IPS DF 6.9 (cell line): ENCODE data around the gene MKLN1.

Experiments
- DNase-seq: peaks from one replicate; pipeline ENCODE4 v3.0.0-alpha.2; 2013; ENCODE audit warnings: low read depth, low spot score
- H3K27ac ChIP-seq: one replicate; pipeline ENCODE4 v1.5.1; 2013; ENCODE audit warnings: low read length, control low read depth
- H3K27me3 ChIP-seq: 2 replicates; pipeline ENCODE4 v1.6.1; 2013; ENCODE audit warnings: mild to moderate bottlenecking, low read length; ENCODE audit not compliant: control insufficient read depth, insufficient read depth
- H3K36me3 ChIP-seq: 2 replicates; pipeline ENCODE4 v1.6.1; 2013; ENCODE audit warnings: low read length; ENCODE audit not compliant: control insufficient read depth, insufficient read depth
- H3K4me1 ChIP-seq: 2 replicates; pipeline ENCODE4 v1.6.1; 2013; ENCODE audit warnings: low read length; ENCODE audit not compliant: control insufficient read depth, insufficient read depth
- H3K4me3 ChIP-seq: 2 replicates; pipeline ENCODE4 v1.5.1; 2013; ENCODE audit warnings: mild to moderate bottlenecking, low read length
- H3K9me3 ChIP-seq: 2 replicates; pipeline ENCODE4 v1.6.1; 2013; ENCODE audit warnings: low read length, inconsistent platforms; ENCODE audit not compliant: control insufficient read depth, insufficient read depth
- WGBS: extraction: QIAGEN DNeasy Blood & Tissue Kit; methylation state at CpG from one replicate; pipeline ENCODE4 v1.1.7; 2013; ENCODE audit warnings: mixed read lengths, missing lambda C conversion rate; ENCODE audit not compliant: insufficient read length, insufficient coverage; 5-methylcytosine and 5-hydroxymethylcytosine counted together

The MKLN1 gene

DNA sequence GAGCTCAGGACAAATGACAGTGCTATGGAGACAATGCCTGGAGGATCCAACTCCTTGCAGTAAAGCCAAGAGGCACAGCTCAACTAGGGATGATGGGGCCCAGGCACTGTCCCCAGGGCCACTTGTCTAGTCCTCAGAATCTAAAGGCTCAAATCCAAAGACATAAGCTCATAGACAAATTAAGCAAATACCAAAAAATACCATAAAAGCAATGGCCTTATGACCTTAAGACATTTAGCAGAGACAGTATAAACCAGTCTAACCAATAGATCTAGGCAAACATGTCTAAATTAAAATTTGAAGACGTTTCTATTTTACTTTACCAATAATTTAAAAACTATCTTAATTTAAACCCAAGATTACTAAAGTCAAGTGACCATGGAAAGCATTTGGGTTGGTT is 14.8 kb upstream of the MKLN1 start:
- no peak overlapping the region for H3K4me3 ChIP-seq
- no peaks in the 10 kb centered on the region for H3K9me3 ChIP-seq
- H3K36me3 ChIP-seq = no peaks in the 10 kb centered on the region
- H3K27me3 ChIP-seq = no peaks in the 10 kb centered on the region
- WGBS = 100% methylated on average over 1 of the region's 1 CpG
- H3K27ac ChIP-seq = no peak overlapping the region
- H3K4me1 ChIP-seq = no peaks in the 10 kb centered on the region
- DNase-seq = no peak

DNA sequence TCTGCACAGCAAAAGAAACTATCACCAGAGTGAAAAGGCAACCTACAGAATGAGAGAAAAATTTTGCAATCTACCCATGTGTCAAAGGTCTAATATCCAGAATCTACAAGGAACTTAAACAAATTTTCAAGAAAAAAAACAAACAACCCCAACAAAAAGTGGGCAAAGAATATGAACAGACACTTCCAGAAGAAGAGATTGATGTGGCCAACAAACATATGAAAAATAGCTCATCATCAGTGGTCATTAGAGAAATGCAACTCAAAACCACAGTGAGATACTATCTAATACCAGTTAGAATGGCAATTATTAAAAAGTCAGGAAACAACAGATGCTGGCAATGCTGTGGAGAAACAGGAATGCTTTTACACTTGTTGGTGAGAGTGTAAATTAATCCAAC is 7.1 kb upstream of the MKLN1 start:
- Histone ChIP-seq H3K27ac (no peak overlapping the region), H3K9me3 (no peaks in the 10 kb centered on the region), H3K4me3 (no peak overlapping the region), H3K36me3 (no peaks in the 10 kb centered on the region), H3K27me3 (no peaks in the 10 kb centered on the region), H3K4me1 (no peaks in the 10 kb centered on the region)
- DNase-seq = no peak

DNA sequence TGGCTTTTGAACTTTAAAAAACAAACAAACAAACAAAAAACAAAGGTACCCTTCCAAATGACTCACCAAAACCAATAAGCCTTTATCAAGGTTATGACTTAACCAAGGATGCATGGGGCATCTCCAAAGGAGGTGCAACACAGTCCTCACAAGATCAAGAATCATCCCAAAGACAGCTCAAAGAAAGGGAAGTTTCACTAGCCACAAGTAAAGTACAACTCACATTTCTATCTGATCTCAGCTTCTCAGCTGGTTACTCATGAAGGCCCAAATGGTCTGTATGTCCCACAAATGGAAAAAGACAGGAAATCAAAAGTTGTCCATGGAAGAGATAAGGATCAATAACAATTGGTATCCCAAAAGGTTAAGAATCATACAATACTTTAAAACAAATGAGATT is 6.0 kb upstream of the MKLN1 start:
- Histone ChIP-seq H3K36me3 (no peaks in the 10 kb centered on the region), H3K27me3 (no peaks in the 10 kb centered on the region), H3K4me1 (no peaks in the 10 kb centered on the region; the same call in 1 of the 2 replicates), H3K27ac (no peak overlapping the region), H3K9me3 (no peaks in the 10 kb centered on the region), H3K4me3 (no peak overlapping the region)
- no peak for DNase-seq

DNA sequence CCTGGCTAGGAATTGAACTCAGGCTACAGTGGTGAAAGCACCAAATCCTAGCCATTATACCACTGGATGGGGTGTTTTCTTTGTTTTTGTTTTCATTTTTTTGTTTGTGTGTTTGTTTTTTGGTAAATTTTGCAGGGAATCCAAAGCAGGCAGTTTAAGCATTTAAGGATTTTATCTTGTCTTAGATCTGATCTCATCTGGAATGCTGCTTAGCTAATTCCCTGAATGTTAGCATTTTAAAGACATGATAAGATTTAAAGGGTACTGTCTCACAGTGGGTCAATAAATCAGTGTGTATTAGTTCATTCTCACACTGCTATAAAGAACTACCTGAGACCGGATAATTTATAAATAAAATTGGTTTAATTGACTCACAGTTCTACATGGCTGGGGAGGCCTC is 5.6 kb upstream of the MKLN1 start:
- no CpG with 5 or more reads among the region's 1 CpG for WGBS
- no peak for DNase-seq
- Histone ChIP-seq H3K27ac (no peak overlapping the region), H3K9me3 (no peaks in the 10 kb centered on the region), H3K4me1 (no peaks in the 10 kb centered on the region; the same call in 1 of the 2 replicates), H3K36me3 (no peaks in the 10 kb centered on the region), H3K4me3 (no peak overlapping the region), H3K27me3 (no peaks in the 10 kb centered on the region)

DNA sequence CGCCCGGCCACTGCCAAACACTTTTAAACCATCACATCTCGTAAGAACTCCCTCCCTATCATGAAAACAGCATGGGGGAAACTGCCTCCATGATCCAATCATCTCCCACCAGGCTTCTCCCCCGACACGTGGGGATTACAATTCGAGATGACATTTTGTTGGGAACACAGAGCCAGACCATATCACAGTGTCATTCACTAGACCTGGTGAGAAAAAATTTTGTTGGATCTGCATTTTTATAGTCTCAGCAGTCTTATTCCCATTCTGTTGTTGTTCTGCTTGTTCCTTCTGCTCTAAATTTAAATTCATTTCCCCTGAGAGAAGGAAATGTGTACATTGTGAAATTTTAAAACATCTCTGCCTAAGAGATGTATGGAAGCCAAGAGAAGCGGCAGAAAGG is 4.8 kb upstream of the MKLN1 start:
- Histone ChIP-seq H3K36me3 (no peaks in the 10 kb centered on the region), H3K27me3 (no peaks in the 10 kb centered on the region), H3K4me3 (no peak overlapping the region), H3K4me1 (no peaks in the 10 kb centered on the region; the same call in 1 of the 2 replicates), H3K9me3 (no peaks in the 10 kb centered on the region), H3K27ac (no peak overlapping the region)
- no CpG with 5 or more reads among the region's 7 CpGs for WGBS
- DNase-seq = no peak

DNA sequence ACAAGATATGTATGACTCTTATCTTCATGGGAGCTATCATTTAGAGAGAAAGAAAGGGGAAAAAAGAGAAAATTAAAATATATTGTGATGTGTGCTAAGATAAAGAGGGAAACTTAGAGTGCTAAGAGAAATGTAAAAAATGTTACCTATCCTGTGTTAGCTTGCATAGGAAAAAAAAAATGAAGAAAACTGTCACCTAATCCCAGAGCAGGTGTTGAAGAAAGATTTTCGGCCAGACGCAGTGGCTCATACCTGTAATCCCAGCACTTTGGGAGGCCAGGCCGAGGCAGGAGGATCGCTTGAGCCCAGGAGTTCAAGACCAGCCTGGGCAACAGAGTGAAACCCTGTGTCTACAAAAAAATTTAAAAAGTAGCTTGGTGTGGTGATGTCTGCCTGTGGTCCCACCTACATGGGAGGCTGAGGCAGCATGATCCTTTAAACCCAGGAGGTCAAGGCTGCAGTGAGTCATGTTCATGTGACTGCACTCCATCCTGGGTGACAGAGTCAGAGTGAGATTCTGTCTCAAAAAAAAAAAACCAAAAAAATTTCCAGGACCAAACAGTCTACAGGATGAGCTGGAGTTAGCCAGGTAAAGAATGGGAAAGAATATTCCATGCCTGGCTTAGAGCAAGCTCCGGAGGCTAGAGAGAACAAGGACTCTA is 2.4 kb upstream of the MKLN1 start:
- Histone ChIP-seq H3K4me1 (no peaks in the 10 kb centered on the region; the same call in 1 of the 2 replicates), H3K27ac (no peak overlapping the region), H3K9me3 (no peaks in the 10 kb centered on the region), H3K4me3 (no peak overlapping the region), H3K36me3 (no peaks in the 10 kb centered on the region), H3K27me3 (no peaks in the 10 kb centered on the region)
- DNase-seq = no peak
- no CpG with 5 or more reads among the region's 5 CpGs for WGBS

DNA sequence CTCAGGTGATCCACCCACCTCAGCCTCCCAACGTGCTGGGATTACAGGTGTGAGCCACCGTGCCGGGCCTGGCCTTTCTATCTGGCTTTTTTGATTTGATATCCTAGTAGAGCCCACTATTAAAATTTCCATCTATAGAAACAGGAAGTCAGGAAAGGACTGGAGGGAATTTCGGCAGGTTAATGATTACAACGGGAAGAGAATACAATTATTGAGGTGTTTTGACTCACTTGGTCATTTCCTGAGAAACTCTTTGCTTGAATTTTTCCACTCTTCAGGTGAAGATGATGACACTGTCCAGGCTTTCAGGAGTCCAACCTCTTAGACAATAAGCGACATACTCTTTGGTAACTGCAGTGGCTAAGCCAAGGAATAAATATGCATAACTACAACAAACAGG is 1.1 kb upstream of the MKLN1 start:
- no peaks in the 10 kb centered on the region; the same call in 1 of the 2 replicates for H3K4me1 ChIP-seq
- DNase-seq = no peak
- H3K4me3 ChIP-seq = no peak overlapping the region

DNA sequence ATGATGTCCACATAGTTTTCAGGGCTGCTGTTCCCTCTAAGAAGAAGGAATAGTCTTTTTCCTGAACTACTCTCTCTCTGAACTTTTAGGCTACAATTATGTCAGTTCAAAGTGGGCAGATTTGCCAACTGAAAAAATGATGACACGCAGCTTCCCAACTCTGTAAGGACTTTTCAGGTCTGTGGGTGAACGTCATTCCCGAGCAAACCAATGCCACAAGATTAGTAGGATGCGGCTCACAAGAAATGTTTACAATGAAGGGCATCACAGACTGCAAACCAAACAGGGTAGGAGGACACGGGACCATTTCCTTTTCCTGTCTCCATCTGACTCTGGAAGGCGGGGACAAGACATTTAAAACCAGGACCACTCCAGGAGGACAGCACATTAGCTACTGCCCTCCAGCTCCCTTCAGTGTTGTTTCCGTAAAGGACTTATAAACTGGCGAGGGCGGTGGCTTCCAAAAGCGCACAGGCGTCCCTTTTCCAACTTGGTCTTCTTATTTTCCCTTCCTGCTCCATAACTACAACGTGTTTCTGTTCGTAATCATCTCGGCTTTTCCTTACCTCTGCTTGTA is 539 bp upstream of the MKLN1 start:
- Histone ChIP-seq H3K36me3 (no peaks in the 10 kb centered on the region), H3K27me3 (no peaks in the 10 kb centered on the region), H3K4me3 (peak overlapping the region; percentile 95; the same call in 1 of the 2 replicates), H3K9me3 (no peaks in the 10 kb centered on the region), H3K27ac (no peak overlapping the region), H3K4me1 (no peaks in the 10 kb centered on the region; the same call in 1 of the 2 replicates)
- no CpG with 5 or more reads among the region's 14 CpGs for WGBS
- DNase-seq = no peak

More for the DNA sequence above, 1.1 kb upstream of the MKLN1 start:
- Histone ChIP-seq H3K27me3 (no peaks in the 10 kb centered on the region), H3K9me3 (no peaks in the 10 kb centered on the region), H3K27ac (no peak overlapping the region), H3K36me3 (no peaks in the 10 kb centered on the region)
- no CpG with 5 or more reads among the region's 6 CpGs for WGBS

DNA sequence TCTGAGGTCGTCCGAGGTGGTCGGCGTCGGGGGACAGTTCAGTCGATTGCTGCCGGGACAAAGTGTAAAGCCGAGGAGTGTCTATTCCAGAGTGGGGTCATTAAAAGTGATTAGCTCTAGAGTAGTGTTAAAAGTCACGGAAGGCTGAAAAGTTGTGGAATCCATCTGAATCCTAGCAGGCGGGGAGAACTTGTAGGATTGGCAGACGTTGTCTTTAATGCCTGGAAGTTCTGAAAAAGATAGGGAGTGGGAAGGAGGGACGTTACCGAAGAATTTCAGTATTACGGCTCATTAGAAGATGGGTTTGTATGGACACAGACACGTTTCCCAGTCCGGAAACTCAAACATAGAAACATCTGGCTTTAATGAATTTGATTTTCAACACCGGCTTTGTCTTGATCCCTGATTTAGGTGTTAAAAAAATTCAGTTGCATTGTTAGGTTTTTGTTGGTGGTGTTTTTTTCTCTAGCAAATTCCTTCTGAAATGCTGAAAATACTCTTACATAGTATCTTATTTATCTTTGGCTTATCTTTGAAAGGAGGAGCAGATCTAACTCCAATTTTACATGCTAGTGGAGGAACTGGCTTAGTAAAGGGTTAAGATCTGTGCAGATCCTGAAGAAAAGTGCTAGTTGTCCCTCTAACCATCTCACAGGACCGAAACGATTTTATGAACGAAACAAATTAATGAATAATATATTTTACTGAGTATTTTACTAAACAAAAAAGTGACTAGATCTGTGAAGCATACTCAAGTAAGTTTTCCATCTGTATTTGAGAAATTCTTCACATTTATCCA is 900 bp downstream of the MKLN1 start:
- no peak overlapping the region for H3K27ac ChIP-seq
- no CpG with 5 or more reads among the region's 20 CpGs for WGBS
- no peaks in the 10 kb centered on the region; the same call in 1 of the 2 replicates for H3K4me1 ChIP-seq

DNA sequence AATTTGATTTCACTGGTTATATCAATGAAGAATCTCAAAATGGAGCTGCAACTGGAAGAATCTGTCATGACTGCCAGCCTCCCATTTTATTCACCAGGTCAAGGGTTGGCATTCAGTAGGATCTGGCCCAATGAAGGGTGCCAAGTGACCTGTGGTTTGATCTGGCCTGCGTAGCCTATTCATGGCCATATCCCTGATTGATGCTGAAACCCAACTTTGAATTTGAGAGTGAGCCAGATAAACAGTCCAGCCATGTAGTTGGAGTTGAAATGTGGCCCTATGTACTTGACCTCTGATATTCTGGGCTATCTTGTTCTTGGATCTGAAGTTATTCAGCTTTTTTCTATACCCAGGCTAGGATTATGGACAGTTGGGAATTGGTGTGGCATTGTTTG is 1.5 kb downstream of the MKLN1 start:
- WGBS = no CpG with 5 or more reads among the region's 1 CpG
- no peak overlapping the region for H3K4me3 ChIP-seq
- no peak overlapping the region for H3K27ac ChIP-seq
- H3K36me3 ChIP-seq = no peaks in the 10 kb centered on the region
- no peaks in the 10 kb centered on the region for H3K27me3 ChIP-seq
- no peaks in the 10 kb centered on the region; the same call in 1 of the 2 replicates for H3K4me1 ChIP-seq
- no peak for DNase-seq
- no peaks in the 10 kb centered on the region for H3K9me3 ChIP-seq

More for the DNA sequence above, 900 bp downstream of the MKLN1 start:
- H3K27me3 ChIP-seq = no peaks in the 10 kb centered on the region
- no peaks in the 10 kb centered on the region for H3K36me3 ChIP-seq
- peak overlapping the region; percentile 95 for H3K4me3 ChIP-seq
- no peak for DNase-seq
- H3K9me3 ChIP-seq = no peaks in the 10 kb centered on the region
